Activated CD8-positive, alpha-beta memory T cell treated with anti-CD3 and anti-CD28 coated beads for 36 hours (primary cell): ENCODE measurements around the gene DPEP1. TPM values are rescaled to one million over a fixed set of nuclear protein-coding genes. Genes with fewer than 3 reads are reported as not detected.
"Not testable (repeated sequence)": the region's sequence is repeated elsewhere in the genome, so short reads cannot be mapped to it uniquely, and the experiment has no call there.

ENCODE experiments used
- CTCF ChIA-PET: fragments of 350-600 bp; sonication (Branson Sonifier 250); formaldehyde crosslinking; loops from one replicate; lab custom pipeline; 2021; ENCODE audit warnings: antibody characterized with exemption; lab: Charles Lee
- POLR2A ChIA-PET: fragments of 350-600 bp; sonication (Branson Sonifier 250); formaldehyde crosslinking; loops from one replicate; lab custom pipeline; 2021; ENCODE audit warnings: antibody characterized with exemption; lab: Charles Lee
- total RNA-seq, 2 experiments: library from RNA; stranded (reverse); gene quantifications; one replicate each; pipeline ENCODE4 v1.2.3, GENCODE V29; 2021

The DPEP1 gene
- total RNA-seq, 2 experiments from 2014 or later = not detected

- ChIA-PET POLR2A (no interaction called here), CTCF (interaction anchor here (0.5 to 1.7 kb wide), 3 partner anchors 16 to 301 kb away, joined by 4 to 8 read pairs (median 6); no protein-coding TSS in a partner anchor)
Measured at GRCh38 chr16:89657442-89658220, 44.2 kb downstream of the DPEP1 start, which contains the start of the genes CHMP1A and SPATA33. TSS of gene CHMP1A (minus strand) at chr16:89657708. CDS start at chr16:89657588, 120 bp downstream. TSS of gene SPATA33 (plus strand) at chr16:89657836. CDS start at chr16:89657912, 76 bp downstream.

DNA sequence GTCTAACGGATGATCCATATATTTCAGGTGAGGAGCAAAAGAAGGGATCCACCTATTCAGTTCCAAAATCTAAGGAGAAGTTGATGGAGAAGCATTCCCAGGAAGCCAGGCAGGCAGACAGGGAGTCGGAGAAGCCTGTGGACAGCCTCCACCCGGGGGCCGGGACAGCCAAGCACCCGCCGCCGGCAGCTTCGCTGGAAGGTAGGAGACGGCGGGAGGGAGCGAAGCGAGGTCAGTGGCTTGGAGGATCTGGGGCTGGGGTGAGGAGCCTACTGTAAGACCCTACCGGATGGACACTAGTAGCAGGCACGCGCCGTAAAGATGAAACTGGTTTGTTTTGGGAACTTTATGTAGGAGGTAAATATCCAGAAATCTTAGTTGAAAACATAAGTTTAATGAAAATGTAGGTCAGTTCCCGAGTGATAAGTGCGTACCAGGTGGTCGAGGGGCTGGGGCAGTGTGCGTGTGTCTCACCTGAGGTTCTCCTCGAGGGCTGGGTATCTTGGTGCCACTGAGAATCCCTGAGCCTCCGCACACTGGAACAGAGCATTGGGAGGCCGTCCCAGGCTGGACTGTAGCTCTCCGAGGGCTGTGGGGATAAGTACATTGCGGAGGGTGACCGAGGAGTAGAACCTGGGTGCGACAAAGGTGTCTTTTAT, 44.9 kb downstream of the DPEP1 start:
- ChIA-PET POLR2A (interaction anchor here (0.6 kb wide), 1 partner anchor 270 kb away, joined by 3 read pairs; no protein-coding TSS in a partner anchor), CTCF (interaction anchor here (1.7 kb wide), 1 partner anchor 17 kb away, joined by 6 read pairs; no protein-coding TSS in a partner anchor)

- ChIA-PET CTCF (interaction anchor here (1.1 kb wide), 1 partner anchor 41 kb away, joined by 3 read pairs; the partner anchor contains the start of gene SPATA2L), POLR2A (no interaction called here)
Measured at GRCh38 chr16:89660146-89660545, 46.7 kb downstream of the DPEP1 start.

DNA sequence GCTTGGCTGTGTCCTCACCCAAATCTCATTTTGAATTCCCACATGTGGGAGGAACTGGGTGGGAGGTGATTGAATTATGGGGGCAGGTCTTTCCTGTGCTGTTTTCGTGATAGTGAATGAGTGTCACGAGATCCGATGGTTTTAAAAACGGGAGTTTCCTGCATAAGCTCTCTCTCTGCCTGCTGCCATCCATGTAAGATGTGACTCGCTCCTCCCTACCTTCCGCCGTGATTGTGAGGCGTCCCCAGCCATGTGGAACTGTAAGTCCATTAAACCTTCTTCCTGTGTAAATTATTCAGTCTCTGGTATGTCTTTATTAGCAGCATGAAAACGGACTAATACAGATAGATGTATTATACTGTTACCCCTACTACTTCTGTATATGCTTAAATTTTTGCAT, 47.8 kb downstream of the DPEP1 start:
- ChIA-PET CTCF (no interaction called here), POLR2A (no interaction called here)

DNA sequence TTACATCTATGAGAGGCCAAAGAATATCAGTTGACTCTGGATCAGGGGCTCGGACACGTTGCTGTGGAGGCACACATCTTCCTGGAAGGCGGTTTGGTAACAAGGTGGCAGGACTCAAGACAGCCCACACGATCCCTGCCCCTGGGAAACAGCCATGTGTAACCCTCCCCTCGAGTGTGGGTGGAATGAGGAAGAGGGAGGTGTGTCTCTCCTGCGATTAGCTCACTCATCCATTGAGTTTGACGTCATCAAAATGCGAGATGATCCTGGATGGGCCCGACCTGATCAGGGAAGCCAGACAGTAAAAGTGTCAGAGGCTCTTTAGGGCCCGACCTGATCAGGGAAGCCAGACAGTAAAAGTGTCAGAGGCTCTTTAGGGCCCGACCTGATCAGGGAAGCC, 50.8 kb downstream of the DPEP1 start:
- CTCF ChIA-PET = not testable (repeated sequence)

DNA sequence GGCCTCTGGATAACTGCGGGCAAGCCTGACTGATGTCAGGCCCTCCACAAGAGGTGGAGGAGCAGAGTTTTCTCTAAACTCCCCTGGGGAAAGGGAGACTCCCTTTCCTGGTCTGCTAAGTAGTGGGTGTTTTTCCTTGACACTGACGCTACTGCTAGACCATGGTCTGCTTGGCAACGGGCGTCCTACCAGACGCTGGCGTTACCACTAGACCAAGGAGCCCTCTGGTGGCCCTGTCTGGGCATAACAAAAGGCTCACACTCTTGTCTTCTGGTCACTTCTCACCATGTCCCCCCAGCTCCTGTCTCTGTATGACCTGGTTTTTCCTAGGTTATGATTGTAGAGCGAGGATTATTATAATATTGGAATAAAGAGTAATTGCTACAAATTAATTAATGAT, 53.6 kb downstream of the DPEP1 start:
- CTCF ChIA-PET = interaction anchor here (1.4 kb wide), 2 partner anchors 15 to 103 kb away, joined by 3 read pairs; no protein-coding TSS in a partner anchor

More for the DNA sequence above, 50.8 kb downstream of the DPEP1 start:
- POLR2A ChIA-PET = not testable (repeated sequence)

GRCh38 chr16:89667633-89668032, 54.2 kb downstream of the DPEP1 start:
- ChIA-PET POLR2A (interaction anchor here (0.6 kb wide), 1 partner anchor 822 kb away, joined by 6 read pairs; no protein-coding TSS in a partner anchor), CTCF (interaction anchor here (1.4 kb wide), 2 partner anchors 16 to 104 kb away, joined by 3 read pairs; no protein-coding TSS in a partner anchor)

More for the DNA sequence above, 53.6 kb downstream of the DPEP1 start:
- POLR2A ChIA-PET = not testable (repeated sequence)

GRCh38 chr16:89668790-89669158, 55.3 kb downstream of the DPEP1 start:
- POLR2A ChIA-PET = no interaction called here

DNA sequence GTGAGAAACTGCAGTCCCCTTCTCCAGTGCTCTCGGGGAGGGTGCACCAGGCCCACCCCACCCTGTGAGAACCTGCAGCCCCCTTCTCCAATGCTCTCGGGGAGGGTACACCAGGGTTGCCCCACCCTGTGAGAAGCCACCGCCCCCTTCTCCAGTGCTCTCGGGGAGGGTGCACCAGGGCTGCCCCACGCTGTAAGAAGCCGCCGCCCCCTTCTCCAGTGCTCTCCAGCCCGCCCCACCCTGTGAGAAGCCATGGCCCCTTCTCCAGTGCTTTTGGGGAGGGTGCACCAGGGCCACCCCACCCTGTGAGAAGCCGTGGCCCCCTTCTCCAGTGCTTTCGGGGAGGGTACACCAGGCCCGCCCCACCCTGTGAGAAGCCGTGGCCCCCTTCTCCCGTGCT, 56.3 kb downstream of the DPEP1 start:
- POLR2A ChIA-PET = no interaction called here
- CTCF ChIA-PET = no interaction called here

More at GRCh38 chr16:89668790-89669158, 55.3 kb downstream of the DPEP1 start:
- CTCF ChIA-PET = no interaction called here

GRCh38 chr16:89670496-89671431, 57.3 kb downstream of the DPEP1 start:
- CTCF ChIA-PET = no interaction called here
- POLR2A ChIA-PET = interaction anchor here (0.6 to 0.7 kb wide), 3 partner anchors 24 to 389 kb away, joined by 3 read pairs; partner anchors contain the start of gene CPNE7

DNA sequence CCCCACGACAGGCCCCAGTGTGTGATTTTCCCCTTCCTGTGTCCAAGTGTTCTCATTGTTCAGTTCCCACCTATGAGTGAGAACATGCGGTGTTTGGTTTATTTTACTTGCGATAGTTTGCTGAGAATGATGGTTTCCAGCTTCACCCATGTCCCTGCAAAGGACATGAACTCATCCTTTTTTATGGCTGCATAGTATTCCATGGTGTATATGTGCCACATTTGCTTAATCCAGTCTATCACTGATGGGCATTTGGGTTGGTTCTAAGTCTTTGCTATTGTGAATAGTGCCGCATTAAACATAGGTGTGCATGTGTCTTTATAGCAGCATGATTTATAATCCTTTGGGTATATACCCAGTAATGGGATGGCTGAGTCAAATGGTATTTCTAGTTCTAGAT, 58.1 kb downstream of the DPEP1 start:
- CTCF ChIA-PET = not testable (repeated sequence)
- POLR2A ChIA-PET = interaction anchor here (0.6 to 0.7 kb wide), 3 partner anchors 23 to 390 kb away, joined by 3 read pairs; partner anchors contain the start of gene CPNE7

DNA sequence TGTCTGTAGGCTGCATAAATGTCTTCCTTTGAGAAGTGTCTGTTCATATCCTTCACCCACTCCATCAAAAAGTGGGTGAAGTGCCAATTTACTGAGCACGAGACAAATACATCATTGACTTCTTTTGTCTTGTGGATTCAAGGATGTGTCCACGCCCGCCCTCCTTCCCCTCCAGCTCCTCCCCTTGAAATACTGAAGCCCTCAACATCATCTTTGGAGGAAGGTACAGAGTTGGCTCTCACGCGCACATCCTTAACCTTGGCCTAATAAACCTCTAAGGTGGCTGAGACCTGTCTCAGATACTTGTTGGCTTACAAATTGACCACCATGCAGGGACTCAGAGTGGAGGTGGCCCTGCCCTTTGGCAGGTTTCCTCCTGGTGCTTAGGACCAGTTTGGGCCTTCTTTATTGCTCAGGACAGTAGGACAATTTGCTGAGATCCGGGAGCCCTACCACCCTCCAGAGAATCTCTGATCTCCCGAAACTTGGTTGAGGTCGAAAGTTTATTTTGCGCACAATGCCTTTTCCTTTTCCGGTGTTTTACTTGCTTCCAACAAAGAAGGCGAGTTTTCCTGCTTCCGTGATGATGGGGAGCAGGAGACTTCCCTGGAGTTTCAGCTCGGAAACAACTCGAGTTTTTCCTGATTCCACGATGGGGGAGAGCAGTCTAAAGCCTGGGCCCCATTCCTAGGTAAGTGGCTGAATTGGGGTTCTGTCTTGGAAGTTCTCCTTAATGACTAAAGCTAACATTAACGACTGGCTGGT, 58.9 kb downstream of the DPEP1 start:
- ChIA-PET POLR2A (no interaction called here), CTCF (interaction anchor here (0.6 to 1.0 kb wide), 2 partner anchors 10 to 21 kb away, joined by 3 read pairs; no protein-coding TSS in a partner anchor)

DNA sequence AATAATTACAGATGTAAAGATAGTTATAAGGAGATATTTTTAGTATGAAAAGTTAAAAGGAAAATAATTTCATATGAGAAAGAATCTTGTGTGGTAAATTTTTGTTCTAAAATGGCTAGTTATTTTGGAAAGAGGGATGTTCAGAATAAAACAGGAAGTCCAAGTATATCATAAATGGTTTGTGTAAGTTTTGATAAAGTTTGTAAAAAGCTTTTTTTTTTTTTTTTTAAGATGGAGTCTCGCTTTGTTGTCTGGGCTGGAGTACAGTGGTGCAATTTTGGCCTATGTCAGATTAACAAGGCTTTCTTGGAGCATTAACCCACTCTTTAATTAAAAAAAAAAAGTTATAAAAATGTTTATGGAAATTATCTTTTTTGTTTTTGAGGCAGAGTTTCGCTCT, 64.8 kb downstream of the DPEP1 start:
- POLR2A ChIA-PET = no interaction called here
- CTCF ChIA-PET = interaction anchor here (0.8 to 1.2 kb wide), 2 partner anchors 22 to 38 kb away, joined by 3 to 5 read pairs; no protein-coding TSS in a partner anchor

GRCh38 chr16:89685916-89686315, 72.5 kb downstream of the DPEP1 start:
- CTCF ChIA-PET = interaction anchor here (1.0 to 4.1 kb wide), 3 partner anchors 10 to 117 kb away, joined by 3 to 30 read pairs (median 4); partner anchors contain the start of gene SPATA2L
- POLR2A ChIA-PET = interaction anchor here (1.0 to 1.4 kb wide), 3 partner anchors 15 to 187 kb away, joined by 3 to 10 read pairs (median 5); partner anchors contain the start of gene TCF25

GRCh38 chr16:89686520-89687091, 73.2 kb downstream of the DPEP1 start, which contains the start of gene CDK10:
TSS of gene CDK10 (plus strand) at chr16:89686689. CDS start at chr16:89686711, 22 bp downstream.
- POLR2A ChIA-PET = interaction anchor here (0.8 to 1.4 kb wide), 5 partner anchors 9 to 186 kb away, joined by 3 to 10 read pairs (median 3); partner anchors contain the start of gene TCF25
- CTCF ChIA-PET = interaction anchor here (1.0 to 4.1 kb wide), 3 partner anchors 10 to 118 kb away, joined by 3 to 30 read pairs (median 4); partner anchors contain the start of gene SPATA2L

- ChIA-PET POLR2A (interaction anchor here (0.8 to 1.4 kb wide), 5 partner anchors 10 to 186 kb away, joined by 3 to 10 read pairs (median 3); partner anchors contain the start of gene TCF25), CTCF (interaction anchor here (1.0 to 4.1 kb wide), 3 partner anchors 9 to 119 kb away, joined by 3 to 30 read pairs (median 4); partner anchors contain the start of gene SPATA2L)
Measured at GRCh38 chr16:89687092-89687940, 73.9 kb downstream of the DPEP1 start.
